GM18520 (cell line): ENCODE results near the gene PAGE2.
"Not testable (repeated sequence)": the region's sequence is repeated elsewhere in the genome, so short reads cannot be mapped to it uniquely, and the experiment has no call there.

Source experiments
- ATAC-seq: cut with Tn5 transposase; IDR thresholded peaks from one replicate; pipeline ENCODE4 v1.9.1; 2021; ENCODE audit not compliant: unreplicated experiment

PAGE2 gene

DNA sequence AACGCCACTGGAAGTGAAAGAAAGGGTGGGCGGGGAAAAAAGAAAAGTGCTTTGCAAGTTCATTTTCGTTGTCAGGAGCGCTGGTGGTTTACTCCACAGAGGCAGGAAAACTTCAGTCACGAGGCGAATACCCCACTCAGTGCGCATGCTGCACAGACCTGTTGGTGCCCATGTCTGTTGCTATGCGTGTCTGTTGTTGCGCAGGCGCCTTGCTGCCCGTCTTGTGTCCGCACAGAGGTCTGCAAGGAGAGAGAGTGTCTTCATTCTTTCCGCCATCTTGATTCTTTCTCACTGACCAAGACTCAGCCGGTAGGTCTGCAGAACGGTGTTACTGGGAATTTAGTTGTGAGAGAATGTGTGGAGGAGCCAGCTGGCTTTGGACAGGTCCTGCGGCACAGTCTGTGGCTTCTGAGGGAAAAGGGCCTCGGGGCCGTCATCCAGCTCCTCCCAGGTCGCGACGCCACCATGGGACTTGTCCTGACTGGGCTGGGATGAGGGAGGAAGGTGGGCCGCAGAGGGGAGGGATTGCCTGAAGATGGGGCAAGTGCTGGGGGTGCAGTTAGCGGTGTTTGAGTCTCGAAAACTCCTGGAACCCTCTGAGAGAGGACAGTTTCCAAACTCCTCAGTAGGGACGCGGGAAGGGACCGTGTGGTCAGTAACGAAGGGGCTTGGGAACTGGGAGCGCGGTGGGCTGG, at the start of gene PAGE2:
Gene PAGE2, plus strand, starts transcription at position 224 of the 695 bp plus-strand sequence. CDS start 1,003 bp downstream, outside the sequence.
- no peak for ATAC-seq

- no peak for ATAC-seq
Observed at GRCh38 chrX:55039471-55039870, 49.3 kb upstream of the PAGE2 start.

- no peak for ATAC-seq
Observed at GRCh38 chrX:55041514-55041913, 47.3 kb upstream of the PAGE2 start.

- not testable (repeated sequence) for ATAC-seq
Observed at GRCh38 chrX:55050599-55050998, 38.2 kb upstream of the PAGE2 start.

- no peak for ATAC-seq
Observed at GRCh38 chrX:55056820-55057674, 31.8 kb upstream of the PAGE2 start.

DNA sequence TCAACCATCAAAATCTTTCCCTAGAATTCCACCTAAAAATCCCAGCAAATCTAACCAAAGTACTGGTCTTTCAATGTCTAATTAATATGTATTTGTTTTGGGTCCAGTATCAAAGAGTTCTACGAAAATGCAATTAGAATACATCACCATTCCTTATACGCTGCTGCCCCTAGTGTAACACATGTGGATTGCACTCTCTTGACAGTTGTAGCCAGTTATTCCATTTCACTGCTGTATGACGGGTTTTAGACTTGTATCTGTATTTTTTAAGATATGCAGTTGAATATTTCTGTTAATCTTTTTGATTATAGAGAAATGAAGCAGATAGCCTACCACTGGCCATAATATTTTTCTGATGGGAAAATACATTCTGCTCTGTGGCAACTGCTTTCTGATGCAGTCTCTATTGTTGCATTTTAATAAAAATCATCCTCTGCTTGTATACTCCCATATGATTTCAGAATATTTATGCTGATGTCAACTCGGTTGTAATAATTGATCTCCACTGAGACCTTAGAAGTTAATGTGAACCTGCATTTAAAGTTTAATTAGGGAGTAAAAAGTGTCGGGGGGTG, 31.1 kb upstream of the PAGE2 start:
- ATAC-seq: peak; percentile 58

GRCh38 chrX:55067180-55067579, 21.6 kb upstream of the PAGE2 start:
- ATAC-seq: not testable (repeated sequence)

DNA sequence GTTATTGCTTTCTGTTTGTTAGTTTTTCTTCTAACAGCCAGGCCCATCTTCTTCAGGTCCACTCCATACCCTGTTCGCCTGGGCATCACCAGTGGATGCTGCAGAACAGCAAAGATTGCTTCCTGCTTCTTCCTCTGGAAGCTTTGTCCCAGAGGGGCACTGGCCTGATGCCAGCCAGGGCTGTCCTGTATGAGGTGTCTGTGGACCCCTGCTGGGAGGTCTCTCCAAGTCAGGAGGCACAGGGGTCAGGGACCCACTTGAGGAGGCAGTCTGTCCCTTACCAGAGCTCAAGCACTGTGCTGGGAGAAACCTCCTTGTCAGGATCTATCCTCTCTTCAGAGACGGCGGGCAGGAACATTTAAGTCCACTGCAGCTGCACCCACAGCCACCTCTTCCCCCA, 16.5 kb upstream of the PAGE2 start:
- ATAC-seq: no peak

DNA sequence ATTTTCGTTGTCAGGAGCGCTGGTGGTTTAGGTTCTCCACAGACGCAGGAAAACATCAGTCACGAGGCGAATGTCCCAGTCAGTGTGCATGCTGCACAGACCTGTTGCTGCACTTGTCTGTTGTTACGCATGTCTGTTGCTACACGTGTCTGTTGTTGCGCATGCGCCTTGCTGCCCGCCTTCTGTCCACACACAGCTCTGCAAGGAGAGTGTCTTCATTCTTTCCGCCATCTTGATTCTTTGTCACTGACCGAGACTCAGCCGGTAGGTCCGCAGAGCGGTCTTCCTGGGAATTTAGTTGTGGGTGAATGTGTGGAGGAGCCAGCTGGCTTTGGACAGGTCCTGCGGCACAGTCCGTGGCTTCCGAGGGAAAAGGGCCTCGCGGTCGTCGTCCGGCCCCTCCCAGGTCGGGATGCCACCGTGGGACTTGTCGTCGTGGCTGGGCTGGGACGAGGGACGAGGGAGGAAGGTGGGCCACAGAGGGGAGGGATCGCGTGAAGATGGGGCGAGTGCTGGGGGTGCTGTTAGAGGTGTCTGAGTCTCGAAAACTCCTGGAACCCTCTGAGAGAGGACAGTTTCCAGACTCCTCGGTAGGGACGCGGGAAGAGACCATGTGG, 13.9 kb upstream of the PAGE2 start, which contains the start of gene PAGE2B:
Gene PAGE2B, plus strand, starts transcription at position 180 of the 617 bp plus-strand sequence. CDS start 1,012 bp downstream, outside the sequence.
- no peak for ATAC-seq

- no peak for ATAC-seq
Observed at GRCh38 chrX:55098691-55099090, 9.9 kb downstream of the PAGE2 start.

DNA sequence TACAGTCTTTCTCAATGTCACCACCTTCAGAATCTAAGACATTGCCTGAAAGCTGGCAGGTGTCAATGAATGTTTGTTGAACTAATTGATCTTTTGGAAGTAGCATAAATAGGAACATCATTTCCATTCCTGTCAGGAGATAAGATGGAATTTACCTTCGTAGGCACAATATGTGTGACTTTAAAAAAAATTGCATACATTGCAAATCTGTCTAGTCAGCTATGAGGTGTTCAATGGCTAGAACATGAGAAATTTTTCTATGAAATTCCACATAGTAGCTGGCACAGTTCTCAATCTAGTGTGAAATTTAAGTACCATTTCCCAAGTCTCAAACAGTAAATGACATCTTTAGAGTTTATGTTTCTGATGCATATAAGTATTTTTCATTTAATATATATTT, 10.3 kb downstream of the PAGE2 start:
- ATAC-seq: no peak

DNA sequence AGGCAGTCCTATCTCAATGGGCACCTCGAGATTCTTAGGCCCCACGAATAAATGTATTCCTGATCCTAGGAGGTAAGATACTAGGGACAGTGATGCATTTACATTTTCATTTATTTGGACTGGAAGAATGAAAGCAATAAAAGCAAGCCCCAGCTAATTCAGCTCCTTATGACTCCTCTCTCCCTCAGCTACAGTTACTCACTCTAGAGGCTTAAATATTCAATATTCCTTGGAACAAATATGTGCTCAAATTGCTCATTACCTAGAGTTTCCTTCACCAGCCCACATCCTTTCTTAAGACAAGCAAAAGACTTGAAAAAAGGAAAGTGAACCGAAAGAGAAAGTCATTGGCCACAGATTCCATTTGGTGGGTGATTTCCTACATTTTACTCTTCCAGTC, 13.9 kb downstream of the PAGE2 start:
- no peak for ATAC-seq

DNA sequence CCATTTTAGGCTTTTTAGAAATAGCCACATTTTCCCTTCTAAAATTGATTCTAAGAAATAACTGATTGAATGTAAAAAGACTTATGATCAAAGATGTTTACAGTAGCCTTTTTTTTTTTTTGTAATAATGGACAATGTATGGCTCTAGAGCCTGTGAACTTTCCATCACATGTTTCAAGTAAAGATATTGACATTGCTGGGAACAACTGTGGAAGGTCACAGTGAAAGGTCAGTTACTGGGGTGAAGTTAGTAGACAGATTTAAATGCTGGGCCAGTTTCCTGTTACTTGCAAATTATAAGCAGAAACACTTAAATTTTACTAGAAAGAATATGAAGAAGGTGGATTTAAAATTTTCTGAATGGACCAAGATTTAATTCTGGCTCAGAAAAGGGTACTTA, 18.4 kb downstream of the PAGE2 start:
- ATAC-seq: no peak

GRCh38 chrX:55107911-55108310, 19.1 kb downstream of the PAGE2 start:
- ATAC-seq: no peak

- no peak for ATAC-seq
Observed at GRCh38 chrX:55109306-55109705, 20.5 kb downstream of the PAGE2 start.

DNA sequence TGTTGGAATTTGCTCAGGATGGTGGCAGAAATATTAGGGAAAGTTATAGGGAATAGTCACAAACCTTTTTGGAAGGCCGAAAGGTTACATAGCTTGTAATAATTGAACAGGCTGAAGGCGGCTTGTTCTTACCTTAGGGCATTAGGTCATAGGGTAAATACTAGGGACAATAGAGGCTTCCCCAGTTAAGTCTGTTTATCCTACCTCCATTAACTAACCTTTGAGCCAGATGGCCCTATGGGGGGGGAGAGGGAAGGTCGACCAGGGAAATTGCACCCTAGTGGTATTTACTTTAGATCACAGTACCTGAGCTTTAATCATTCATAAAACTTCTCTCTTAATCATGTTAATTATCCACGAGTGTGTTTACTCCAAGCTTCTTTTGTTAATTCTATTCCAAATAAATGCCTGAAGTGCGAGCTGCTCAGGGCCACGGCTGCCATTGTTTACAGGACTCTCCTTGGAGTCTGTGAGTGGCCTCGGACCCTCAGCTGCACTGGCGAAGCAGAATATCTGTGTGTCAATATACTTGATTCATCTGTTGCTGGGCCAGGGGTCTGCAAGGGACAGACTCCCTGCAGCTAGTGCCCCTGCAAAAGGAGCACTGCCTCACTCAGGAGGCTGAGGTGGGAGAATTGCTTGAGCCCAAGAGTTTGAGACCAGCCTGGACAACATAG, 22.9 kb downstream of the PAGE2 start:
- no peak for ATAC-seq

DNA sequence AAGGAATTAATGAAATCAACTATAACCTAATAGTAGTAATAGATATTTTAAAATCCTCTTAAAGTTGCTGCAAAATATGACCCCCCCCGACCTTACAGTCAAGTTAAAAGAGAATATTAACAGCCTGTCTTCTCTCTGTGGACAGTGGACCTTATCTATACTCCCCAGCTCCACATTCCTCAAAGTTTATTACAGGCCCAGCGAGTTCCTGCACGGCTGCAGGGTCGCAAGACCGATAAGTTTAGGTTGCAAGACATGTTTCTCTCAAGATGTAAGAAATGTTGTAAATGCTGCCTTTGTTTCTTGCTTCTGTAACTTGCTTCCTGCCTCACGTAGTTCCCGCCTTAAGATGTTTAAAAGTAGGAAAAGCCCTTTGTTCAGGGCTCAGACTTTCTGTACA, 27.8 kb downstream of the PAGE2 start:
- not testable (repeated sequence) for ATAC-seq

GRCh38 chrX:55118574-55118973, 29.8 kb downstream of the PAGE2 start:
- no peak for ATAC-seq

- no peak for ATAC-seq
Observed at GRCh38 chrX:55119271-55119670, 30.5 kb downstream of the PAGE2 start.

GRCh38 chrX:55119712-55120111, 30.9 kb downstream of the PAGE2 start:
- ATAC-seq: no peak
